ENCODE measurements around the gene DYSF.

The DYSF gene

GRCh38 chr2:71679491-71679890, 226.1 kb downstream of the DYSF start:
- POLR2A ChIA-PET (ENCODE audit: low non-redundant PET) = no interaction called here
- CTCF ChIA-PET = no interaction called here
- no peak overlapping the region for H3K27ac ChIP-seq
- no peak for DNase-seq (ENCODE audit: low spot score)
- no peak for TF ChIP-seq CTCF (conservative IDR thresholded peaks at IDR 0.05; ENCODE audit: low read depth)

- TF ChIP-seq CTCF (conservative IDR thresholded peaks at IDR 0.05; ENCODE audit: low read depth) = no peak
- ChIA-PET POLR2A (ENCODE audit: low non-redundant PET) (no interaction called here), CTCF (no interaction called here)
- H3K27ac ChIP-seq = no peak overlapping the region
- no peak for DNase-seq (ENCODE audit: low spot score)
Measured at GRCh38 chr2:71680925-71681324, 227.6 kb downstream of the DYSF start.

- POLR2A ChIA-PET (ENCODE audit: low non-redundant PET) = no interaction called here
- DNase-seq (ENCODE audit: low spot score) = no peak
- CTCF ChIA-PET = no interaction called here
- no peak overlapping the region for H3K27ac ChIP-seq
- TF ChIP-seq CTCF (conservative IDR thresholded peaks at IDR 0.05; ENCODE audit: low read depth) = no peak
Measured at GRCh38 chr2:71681626-71682025, 228.3 kb downstream of the DYSF start.

- ChIA-PET POLR2A (ENCODE audit: low non-redundant PET) (no interaction called here), CTCF (no interaction called here)
- no peak for TF ChIP-seq CTCF (conservative IDR thresholded peaks at IDR 0.05; ENCODE audit: low read depth)
- no peak overlapping the region for H3K27ac ChIP-seq
- no peak for DNase-seq (ENCODE audit: low spot score)
Measured at GRCh38 chr2:71682341-71682740, 229.0 kb downstream of the DYSF start.

- no peak for DNase-seq (ENCODE audit: low spot score)
- ChIA-PET POLR2A (ENCODE audit: low non-redundant PET) (no interaction called here), CTCF (interaction anchor here (0.7 kb wide), 1 partner anchor 468 kb away, joined by 4 read pairs; no protein-coding TSS in a partner anchor)
- no peak for TF ChIP-seq CTCF (conservative IDR thresholded peaks at IDR 0.05; ENCODE audit: low read depth)
- H3K27ac ChIP-seq = no peak overlapping the region
Measured at GRCh38 chr2:71683070-71683469, 229.7 kb downstream of the DYSF start.

- no peak for TF ChIP-seq CTCF (conservative IDR thresholded peaks at IDR 0.05; ENCODE audit: low read depth)
- ChIA-PET CTCF (interaction anchor here (0.7 kb wide), 1 partner anchor 467 kb away, joined by 4 read pairs; no protein-coding TSS in a partner anchor), POLR2A (ENCODE audit: low non-redundant PET) (no interaction called here)
- no peak for DNase-seq (ENCODE audit: low spot score)
- H3K27ac ChIP-seq = no peak overlapping the region
Measured at GRCh38 chr2:71683666-71684065, 230.3 kb downstream of the DYSF start.

All from RWPE1 (cell line).